Skin of body (tissue), 2 donors: ENCODE data around the gene ZNF768. TPM values are rescaled to one million over a fixed set of nuclear protein-coding genes. Genes with fewer than 3 reads are reported as not detected.
A peak's percentile ranks its signal among the peaks of the same experiment; 100 is the strongest.

ENCODE experiments used
- DNase-seq: peaks from one replicate; lab custom pipeline; 2025; lab: John Stamatoyannopoulos, UW
- total RNA-seq: library from RNA; depleted of rRNA; stranded (reverse); fragments of >200 nt; gene quantifications from one replicate; pipeline ENCODE4 v1.2.3, GENCODE V29; 2014

ZNF768 gene
- 11.2 TPM for total RNA-seq

- DNase-seq = no peak
These were observed at the start of gene ZNF768 for GRCh38 chr16:30526137-30526822. Gene ZNF768 (minus strand): TSS chr16:30526566. CDS start chr16:30526413, 153 bp downstream.

GRCh38 chr16:30574678-30575077 lies 48.3 kb upstream of the ZNF768 start:
- DNase-seq = no peak

DNA sequence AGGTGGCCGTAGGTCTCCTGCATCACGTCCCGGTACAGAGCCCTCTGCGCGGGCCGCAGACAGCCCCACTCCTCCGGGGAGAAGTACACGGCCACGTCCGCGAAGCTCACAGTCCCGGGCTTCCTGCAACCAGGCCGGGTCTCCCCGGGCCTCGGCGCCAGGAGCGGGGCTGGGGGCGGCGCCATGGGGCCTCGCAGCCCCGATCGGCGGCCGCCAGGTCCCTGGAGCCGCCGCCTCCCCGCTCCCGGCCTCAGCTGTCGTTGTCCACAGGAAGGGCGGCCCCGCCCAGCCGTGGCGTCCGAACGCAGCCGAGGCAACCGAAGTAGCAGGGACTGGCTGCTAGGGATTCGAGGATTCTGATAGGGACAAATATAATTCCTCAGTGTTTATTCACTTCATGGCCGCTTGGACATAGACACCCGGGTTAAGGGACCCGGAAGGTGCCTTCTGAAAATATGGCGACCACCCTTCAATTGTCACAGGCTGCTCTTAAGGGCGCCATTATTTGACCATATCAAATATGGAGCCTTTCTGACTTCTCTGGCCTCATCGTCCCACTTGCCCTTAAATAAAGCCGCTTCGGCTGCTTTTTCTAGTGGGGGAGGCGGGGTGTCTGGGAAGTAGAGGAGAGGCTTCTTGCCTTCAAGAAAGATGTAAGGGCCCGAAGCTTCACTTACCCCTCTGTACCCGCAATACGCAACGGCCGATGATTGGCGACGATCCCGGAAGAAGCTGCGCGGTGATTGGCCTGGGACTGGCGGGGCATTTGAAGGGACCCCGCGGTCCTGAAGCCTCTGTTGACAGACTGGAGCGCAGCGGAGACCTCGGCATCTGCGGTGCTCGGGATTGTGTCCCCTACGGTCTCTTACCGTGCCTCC lies 45.3 kb upstream of the ZNF768 start, which contains the start of gene ZNF688:
Gene ZNF688, minus strand, starts transcription at position 270 of the 878 bp plus-strand sequence. Its CDS starts 85 bp downstream, at position 185.
- peak; percentile 95 for DNase-seq

DNA sequence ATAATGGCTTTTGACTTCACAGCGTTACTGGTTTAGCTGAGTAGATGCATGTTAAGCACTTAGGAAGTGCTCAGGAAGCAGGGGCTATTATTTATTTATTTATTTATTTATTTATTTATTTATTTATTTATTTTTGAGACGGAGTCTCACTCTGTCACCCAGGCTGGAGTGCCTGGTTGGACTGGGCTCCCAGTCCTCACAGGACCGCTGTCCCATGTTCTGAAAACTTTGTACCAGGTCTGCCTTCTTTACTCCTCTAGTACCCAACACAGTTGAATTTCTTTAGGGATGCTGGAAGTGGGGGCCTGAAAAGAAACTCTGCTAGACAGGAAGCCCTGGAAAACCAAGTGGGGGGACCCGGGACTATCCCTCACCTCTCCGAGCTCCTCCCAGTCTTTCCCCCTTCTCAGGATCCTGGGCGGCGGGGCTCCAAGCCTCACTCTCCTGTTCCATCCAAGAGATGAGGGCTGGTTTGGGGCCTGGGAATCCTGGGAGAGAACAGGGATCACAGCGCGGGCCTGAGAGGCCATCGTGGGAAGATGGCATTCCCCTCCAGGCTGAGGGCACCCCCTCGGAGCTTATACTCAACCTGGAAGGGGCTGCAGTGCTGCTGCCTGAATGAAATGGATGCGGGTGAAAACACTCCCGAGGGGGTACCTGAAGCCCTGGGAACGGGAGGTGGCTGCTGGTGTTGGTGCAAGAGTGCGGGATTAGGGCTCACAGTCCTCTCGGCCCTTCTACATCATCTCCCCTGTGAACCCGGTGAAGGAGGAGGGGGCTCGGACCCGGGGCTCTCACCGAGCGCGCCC lies 44.5 kb upstream of the ZNF768 start:
- peak; percentile 39 for DNase-seq

DNA sequence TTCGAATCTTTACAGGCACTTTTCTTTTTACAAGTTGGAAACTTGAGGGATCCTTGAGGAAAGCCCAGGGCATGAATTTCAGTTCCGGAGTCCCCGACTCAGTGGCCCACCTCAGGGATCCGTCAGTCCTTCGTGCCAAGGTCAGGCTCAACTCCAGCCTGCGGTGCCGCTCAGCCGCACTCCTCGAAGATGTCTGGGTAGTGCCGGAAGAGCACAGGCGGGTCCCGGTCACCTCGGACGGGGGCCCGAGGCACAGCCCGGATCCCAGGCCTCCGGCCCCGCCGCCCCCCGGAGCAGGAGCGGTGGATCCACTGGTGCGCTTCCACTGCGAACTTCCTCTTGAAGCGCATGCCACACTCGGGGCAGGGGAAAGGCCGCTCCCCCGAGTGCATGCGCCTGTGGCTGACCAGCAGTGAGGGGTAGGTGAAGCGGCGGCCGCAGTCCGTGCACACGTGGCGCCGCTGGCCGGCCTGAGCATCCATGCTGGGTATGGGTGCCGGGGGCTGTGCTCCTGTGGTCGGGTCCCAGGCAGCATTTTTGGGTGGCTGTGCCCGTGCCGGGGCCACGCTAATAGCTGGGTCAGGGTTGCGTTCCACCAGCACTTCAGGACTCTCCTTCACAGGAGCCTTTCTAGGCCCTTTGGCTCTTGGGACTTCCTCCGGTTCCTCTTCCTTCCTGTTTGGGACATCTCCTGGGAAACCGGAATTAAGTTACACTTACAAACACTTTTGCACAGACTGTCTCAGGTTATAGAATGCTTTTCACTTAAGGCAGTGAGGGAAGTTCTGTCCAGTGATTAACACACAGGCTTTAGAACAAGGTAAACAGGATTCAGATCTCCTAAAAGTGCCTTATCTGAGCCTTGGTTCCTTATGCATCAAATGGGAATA lies 43.6 kb upstream of the ZNF768 start:
- DNase-seq = peak; percentile 14

DNA sequence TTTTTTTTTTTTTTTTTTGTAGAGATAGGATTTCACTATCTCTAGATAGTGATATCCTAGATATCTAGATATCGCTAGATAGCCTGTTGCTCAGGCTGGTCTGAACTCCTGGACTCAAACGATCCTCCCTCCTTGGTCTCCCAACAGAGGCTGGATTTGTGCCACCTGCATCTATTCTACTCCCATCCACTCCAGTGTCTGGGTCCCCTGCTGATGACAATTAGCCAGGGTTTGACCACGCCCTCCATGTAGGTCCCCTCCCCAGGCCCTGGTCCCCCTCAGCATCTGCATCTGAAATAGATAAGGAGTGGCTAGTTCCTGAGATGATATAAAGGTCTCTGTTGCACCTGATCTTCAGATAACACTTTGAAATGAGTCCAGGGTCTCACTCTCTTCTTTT lies 42.9 kb upstream of the ZNF768 start:
- no peak for DNase-seq

DNA sequence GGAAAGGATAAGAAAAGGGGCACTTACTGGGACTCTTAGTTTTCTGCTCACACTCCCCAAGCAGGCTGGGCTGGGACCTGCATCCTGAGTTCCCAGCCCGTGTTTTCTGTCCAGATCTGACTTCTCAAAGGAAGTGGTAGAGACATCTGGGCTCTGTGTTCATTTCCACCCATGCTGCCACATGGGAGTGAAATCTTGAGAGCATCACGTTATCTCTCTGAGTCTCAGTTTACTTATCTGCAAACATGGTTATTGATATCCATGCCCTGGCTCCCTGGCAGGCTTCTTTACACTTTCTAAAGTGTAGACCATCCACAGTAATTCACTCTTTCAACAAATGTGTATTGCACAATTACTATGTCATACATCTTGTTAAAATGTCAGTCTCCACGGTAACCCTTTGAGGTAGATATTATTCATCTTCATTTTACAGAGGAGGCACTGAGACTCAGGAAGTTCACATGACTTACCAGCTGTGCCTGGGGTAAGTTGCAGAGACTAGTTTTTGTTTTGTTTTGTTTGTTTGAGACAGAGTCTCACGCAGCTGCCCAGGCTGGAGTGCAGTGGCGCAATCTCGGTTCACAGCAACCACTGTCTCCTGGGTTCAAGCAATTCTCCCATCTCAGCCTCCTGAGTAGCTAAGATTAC lies 41.7 kb upstream of the ZNF768 start:
- no peak for DNase-seq

- DNase-seq = no peak
These were observed 41.0 kb upstream of the ZNF768 start for GRCh38 chr16:30567160-30567990.

DNA sequence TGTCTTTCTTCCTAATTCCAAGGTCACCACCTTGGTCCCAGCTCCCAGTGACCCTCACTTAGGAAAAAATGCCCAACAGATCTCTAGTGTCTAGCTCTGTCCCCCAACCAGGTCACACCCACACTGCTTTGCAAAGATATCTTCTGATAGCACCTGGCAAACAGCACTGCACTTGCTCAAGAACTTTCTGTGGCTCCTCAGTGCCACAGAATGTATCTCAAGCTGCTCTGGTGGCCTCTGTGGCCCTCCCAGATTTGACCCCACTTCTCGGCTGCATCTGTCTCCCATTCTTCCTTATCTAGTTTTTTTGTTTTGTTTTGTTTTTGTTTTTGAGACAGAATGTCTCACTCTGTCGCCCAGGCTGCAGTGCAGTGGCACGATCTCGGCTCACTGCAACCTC lies 40.2 kb upstream of the ZNF768 start:
- no peak for DNase-seq

DNA sequence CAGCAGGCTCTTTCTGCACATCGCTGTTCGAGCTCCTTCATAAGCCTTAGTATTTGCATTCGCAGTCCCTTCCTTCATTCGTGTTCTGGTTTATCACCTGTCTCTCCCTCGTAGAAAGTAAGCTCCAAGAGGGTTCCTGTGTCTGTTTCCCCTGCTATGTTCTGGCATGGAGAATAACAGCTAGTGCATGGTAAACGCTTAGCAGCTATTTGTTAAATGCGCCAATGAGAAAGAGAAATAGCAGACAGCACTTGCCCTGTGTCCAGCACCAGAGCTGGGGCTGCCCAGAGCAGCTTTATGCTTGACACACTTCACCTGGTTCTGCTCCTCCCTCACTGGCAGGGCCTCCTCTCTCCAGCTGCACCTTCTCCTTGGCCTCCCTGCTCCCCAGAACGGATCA lies 39.6 kb upstream of the ZNF768 start:
- no peak for DNase-seq

DNA sequence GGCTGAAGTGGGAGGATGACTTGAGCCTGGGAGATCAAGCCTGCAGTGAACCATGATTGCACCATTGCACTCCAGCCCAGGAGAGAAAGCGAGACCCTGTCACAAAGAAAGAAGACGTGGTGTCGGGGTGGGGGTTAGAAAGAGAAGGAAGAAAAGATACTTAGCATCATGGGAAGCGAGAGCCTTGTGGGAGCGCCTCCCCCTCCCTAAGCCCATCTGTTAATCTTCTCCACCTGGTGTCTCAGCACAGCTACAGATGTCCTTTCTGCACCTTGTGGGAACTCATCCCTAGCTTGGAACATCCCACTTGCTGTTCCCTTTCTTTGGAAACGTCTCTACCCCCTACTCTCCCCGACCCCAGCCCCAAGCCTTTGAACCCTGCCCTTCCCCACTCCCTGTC lies 39.2 kb upstream of the ZNF768 start:
- DNase-seq = no peak

GRCh38 chr16:30562021-30562420 lies 35.7 kb upstream of the ZNF768 start:
- DNase-seq = no peak

DNA sequence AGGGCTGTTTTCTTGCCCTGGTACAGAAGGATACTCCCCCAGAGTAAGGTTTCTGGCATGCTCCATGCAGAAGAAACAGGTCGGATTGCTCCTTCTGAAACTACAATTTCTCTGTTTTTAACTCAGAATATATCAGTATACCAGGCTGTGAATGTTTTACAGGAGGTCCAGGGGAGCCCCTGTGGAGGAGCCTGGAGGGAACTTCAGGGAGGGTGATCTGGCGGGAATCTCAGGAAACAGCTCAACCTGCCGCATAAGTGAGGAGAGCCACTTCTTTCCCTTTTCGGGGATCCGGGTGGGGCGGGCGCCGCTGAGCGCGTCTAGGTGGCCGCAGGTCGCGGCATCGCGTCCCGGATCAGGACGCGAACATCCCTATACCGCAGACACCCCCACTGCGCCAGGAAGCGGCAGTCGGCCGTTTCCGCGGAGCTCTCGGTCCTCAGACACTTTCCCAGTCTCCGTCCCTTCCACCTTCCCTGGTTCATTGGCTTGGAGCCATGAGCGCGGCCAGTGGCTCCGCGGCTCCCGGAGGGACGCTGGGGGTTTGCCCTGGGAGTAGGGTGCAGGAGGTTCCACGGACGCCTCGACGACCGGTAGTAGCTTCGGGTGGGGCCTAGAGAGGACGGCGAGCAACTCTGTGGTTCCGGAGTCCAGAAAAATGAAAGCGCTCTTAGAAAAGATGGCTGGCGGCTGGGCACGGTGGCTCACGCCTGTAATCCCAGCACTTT lies 34.9 kb upstream of the ZNF768 start:
- DNase-seq = no peak

DNA sequence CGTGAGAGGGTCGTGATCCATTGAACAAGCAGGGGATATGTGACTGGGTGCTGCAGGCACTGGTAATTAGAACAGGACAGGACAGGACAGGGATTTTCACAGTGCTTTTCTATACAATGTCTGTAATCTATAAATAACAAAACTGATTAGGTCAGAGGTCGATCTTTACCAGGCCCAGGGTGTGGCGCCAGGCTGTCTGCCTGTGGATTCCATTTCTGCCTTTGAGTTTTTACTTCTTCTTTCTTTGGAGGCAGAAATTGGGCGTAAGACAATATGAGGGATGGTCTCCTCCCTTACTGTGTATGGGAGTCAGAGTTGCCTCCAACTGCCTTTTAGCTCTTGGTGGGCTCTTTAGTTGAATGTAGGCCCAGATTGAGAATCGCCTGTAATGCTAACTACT lies 33.3 kb upstream of the ZNF768 start:
- no peak for DNase-seq

DNA sequence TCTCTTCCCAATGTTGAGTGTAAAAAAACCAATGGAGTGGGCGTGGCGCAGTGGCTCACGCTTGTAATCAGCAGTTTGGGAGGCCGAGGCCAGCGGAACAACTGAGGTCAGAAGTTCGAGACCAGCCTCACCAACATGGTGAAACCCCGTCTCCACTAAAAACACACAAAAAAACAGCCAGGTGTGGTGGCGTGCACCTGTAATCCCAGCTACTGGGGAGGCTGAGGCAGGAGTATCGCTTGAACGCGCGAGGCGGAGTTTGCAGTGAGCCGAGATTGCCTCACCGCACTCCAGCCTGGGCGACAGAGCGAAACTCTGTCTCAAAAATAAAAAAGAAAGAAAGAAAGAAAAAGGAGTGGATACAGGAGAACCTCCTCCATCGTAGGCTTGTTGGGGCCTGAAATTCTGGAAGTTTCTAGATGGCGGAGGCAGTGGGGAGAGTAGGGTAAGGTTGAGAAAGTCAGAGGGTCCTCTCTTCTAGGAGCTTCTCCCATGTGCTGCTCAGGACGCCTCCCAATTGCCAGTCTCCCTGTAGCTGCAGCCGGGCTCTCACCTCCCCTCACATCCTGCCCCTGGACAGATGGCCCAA lies 32.5 kb upstream of the ZNF768 start:
- no peak for DNase-seq

GRCh38 chr16:30557957-30558788 lies 31.8 kb upstream of the ZNF768 start, which contains the start of gene ZNF764:
Gene ZNF764 (minus strand): TSS chr16:30558374. CDS start chr16:30558182, 192 bp downstream.
- DNase-seq = peak; percentile 96

- DNase-seq = no peak
These were observed 31.3 kb upstream of the ZNF768 start for GRCh38 chr16:30557707-30557956.

- no peak for DNase-seq
These were observed 29.7 kb upstream of the ZNF768 start for GRCh38 chr16:30556125-30556473.
